ENCODE results near the gene STARD3. TPM values are rescaled to one million over a fixed set of nuclear protein-coding genes. Genes with fewer than 3 reads are reported as not detected.

The STARD3 gene
- total and polyA plus RNA-seq, 2 of the 13 experiments (the other 11 are each of a cell fraction or from before 2014, with no cell fraction given) = 34.6 to 100 TPM

DNA sequence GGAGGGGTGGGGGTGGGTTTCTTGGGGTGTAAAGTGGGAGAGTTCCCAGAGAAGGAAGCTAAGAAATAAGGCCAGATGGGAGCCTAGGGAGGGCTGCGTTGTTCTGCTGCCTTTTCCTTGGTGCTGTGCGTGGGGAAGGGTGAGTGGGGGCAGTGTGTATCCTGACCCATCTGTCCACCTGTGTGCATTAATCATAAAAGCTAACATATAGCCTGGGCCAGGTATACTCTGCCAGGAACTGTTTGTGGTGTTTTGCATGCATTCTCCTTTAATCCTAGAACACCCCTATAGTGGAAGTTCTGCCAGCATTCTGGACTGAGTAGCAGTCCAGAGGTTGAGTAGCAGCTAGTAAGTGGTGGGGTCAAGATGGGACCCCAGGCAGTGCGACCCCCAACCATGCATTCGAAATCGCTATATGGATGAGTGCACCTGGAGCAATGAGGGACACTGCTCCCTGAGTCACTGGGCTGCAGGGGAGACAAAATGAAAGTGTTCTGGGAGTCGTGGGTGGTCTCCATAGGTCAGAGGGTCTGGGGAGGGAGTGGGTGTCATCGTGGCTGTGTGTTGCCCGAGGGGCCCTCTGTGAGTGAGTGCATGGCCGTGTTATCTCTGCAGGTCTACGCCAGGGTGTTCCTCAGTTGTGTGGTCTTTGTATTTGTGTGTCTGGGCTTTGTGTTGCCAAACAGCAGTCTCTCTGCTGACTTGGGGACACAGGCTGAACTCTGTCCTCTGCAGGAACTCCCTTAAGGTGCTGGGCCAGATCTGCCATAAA is 64.3 kb downstream of the STARD3 start:
- CTCF ChIA-PET (ENCODE audit: low intra/inter-chr PET ratio, low total read pairs) = interaction anchor here (0.6 kb wide), 1 partner anchor 224 kb away, joined by 3 read pairs; no protein-coding TSS in a partner anchor
- H3K4me1 ChIP-seq (ENCODE audit: insufficient read depth, low read length) = peaks cover 76% of the 10 kb centered on the region
- H3K4me2 ChIP-seq (ENCODE audit: low read depth, low read length) = peak overlapping the region; percentile 92
- FAIRE-seq = no peak
- H3K79me2 ChIP-seq (ENCODE audit: insufficient read depth, low read length) = peaks cover 63% of the 10 kb centered on the region
- intact Hi-C loops (cut with micrococcal nuclease; ENCODE audit: unreplicated experiment) = no loop called here
- H3K4me3 ChIP-seq (replicated peaks in 1 of 3; ENCODE audit: insufficient read depth in 1 of 3, low read depth in 2 of 3, low read length in 3 of 3) = peak overlapping the region; percentile 90 to 94 (median 90)
- H3K27ac ChIP-seq (ENCODE audit: extremely low read length, insufficient read depth, low read length) = peak overlapping the region; percentile 78
- H3K36me3 ChIP-seq (replicated peaks in 1 of 2; ENCODE audit: control insufficient read depth in 1 of 2, insufficient read depth in 2 of 2, low read length in 2 of 2) = peaks cover 2 to 3% of the 10 kb centered on the region in 2 experiments; a peak in 2 of 5 replicates
- in situ Hi-C loops (cut with HindIII; ENCODE audit: extremely low pct_ligation_motif_present, low pct_unique_long_range_greater_than_20kb) = no loop called here
- peaks cover 10% of the 10 kb centered on the region; the same call in 1 of the 2 replicates for H4K20me1 ChIP-seq (ENCODE audit: insufficient read depth, low read length)
- 3% methylated on average over 8 of the region's 10 CpGs for WGBS (ENCODE audit: low lambda C conversion rate)
- H3K9ac ChIP-seq (ENCODE audit: insufficient read depth, low read depth, low read length) = peak overlapping the region; percentile 88
- no peak overlapping the region for H2AFZ ChIP-seq (ENCODE audit: low read length)
- H3K9me3 ChIP-seq (ENCODE audit: low read length) = no peaks in the 10 kb centered on the region
- no peaks in the 10 kb centered on the region for H3K27me3 ChIP-seq (ENCODE audit: control insufficient read depth in 1 of 2, insufficient read depth in 2 of 2, low read length in 2 of 2)
- POLR2A ChIA-PET = interaction anchor here (0.6 to 6.6 kb wide), 16 partner anchors 13 to 398 kb away, joined by 3 to 118 read pairs (median 10); partner anchors contain the start of genes GRB7, MIEN1 and PGAP3
- TSS peak; percentile 42 for BruUV-seq (replicated peaks)
- ATAC-seq = no peak
- DNase-seq (ENCODE audit: low spot score) = no peak
- TF ChIP-seq DNMT1 (CRISPR knock-in tag; IDR thresholded peaks at IDR 0.05) (0 out of 2 replicates have a peak, but pooled peaks have one; percentile 55), ATF7-NPFF (CRISPR knock-in tag; IDR thresholded peaks at IDR 0.05; ENCODE audit: low read depth) (0 out of 2 replicates have a peak, but pooled peaks have one; percentile 49), ZBTB7B (CRISPR knock-in tag; IDR thresholded peaks at IDR 0.05) (no peak), GATAD1 (CRISPR knock-in tag; IDR thresholded peaks at IDR 0.05) (0 out of 2 replicates have a peak, but pooled peaks have one; percentile 15), FOXC1 (CRISPR knock-in tag; IDR thresholded peaks at IDR 0.05; ENCODE audit: borderline replicate concordance) (peak; percentile 62; the same call in 1 of the 2 replicates), GABPA (IDR thresholded peaks at IDR 0.05; ENCODE audit: low read depth, low read length) (no peak), GABPA (CRISPR knock-in tag; IDR thresholded peaks at IDR 0.05; ENCODE audit: low read depth) (no peak), ZBTB20 (CRISPR knock-in tag; IDR thresholded peaks at IDR 0.05; ENCODE audit: borderline replicate concordance, low read depth) (0 out of 2 replicates have a peak, but pooled peaks have one; percentile 34), ZNF776 (CRISPR knock-in tag; IDR thresholded peaks at IDR 0.05) (0 out of 2 replicates have a peak, but pooled peaks have one; percentile 36), SRSF9 (IDR thresholded peaks at IDR 0.05; ENCODE audit: borderline replicate concordance, insufficient read depth, low read depth, low read length, poor library complexity, severe bottlenecking) (no peak), ELF1 (CRISPR knock-in tag; IDR thresholded peaks at IDR 0.05) (no peak), POLR2A (IDR thresholded peaks at IDR 0.05; ENCODE audit: insufficient read depth in 1 of 2, low read depth in 2 of 2, low read length in 2 of 2) (peak in 1 of 2 experiments; percentile 27; a peak in 2 of 4 replicates)
- TF ChIP-seq, protein P1, sequence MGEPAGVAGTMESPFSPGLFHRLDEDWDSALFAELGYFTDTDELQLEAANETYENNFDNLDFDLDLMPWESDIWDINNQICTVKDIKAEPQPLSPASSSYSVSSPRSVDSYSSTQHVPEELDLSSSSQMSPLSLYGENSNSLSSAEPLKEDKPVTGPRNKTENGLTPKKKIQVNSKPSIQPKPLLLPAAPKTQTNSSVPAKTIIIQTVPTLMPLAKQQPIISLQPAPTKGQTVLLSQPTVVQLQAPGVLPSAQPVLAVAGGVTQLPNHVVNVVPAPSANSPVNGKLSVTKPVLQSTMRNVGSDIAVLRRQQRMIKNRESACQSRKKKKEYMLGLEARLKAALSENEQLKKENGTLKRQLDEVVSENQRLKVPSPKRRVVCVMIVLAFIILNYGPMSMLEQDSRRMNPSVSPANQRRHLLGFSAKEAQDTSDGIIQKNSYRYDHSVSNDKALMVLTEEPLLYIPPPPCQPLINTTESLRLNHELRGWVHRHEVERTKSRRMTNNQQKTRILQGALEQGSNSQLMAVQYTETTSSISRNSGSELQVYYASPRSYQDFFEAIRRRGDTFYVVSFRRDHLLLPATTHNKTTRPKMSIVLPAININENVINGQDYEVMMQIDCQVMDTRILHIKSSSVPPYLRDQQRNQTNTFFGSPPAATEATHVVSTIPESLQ (CRISPR knock-in tag; conservative IDR thresholded peaks at IDR 0.05) = no peak
- TF ChIP-seq, protein P2, sequence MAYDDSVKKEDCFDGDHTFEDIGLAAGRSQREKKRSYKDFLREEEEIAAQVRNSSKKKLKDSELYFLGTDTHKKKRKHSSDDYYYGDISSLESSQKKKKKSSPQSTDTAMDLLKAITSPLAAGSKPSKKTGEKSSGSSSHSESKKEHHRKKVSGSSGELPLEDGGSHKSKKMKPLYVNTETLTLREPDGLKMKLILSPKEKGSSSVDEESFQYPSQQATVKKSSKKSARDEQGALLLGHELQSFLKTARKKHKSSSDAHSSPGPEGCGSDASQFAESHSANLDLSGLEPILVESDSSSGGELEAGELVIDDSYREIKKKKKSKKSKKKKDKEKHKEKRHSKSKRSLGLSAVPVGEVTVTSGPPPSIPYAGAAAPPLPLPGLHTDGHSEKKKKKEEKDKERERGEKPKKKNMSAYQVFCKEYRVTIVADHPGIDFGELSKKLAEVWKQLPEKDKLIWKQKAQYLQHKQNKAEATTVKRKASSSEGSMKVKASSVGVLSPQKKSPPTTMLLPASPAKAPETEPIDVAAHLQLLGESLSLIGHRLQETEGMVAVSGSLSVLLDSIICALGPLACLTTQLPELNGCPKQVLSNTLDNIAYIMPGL (CRISPR knock-in tag; IDR thresholded peaks at IDR 0.05; ENCODE audit: borderline replicate concordance in 1 of 2, low read depth in 1 of 2) = 0 out of 4 replicates have a peak, but pooled peaks of 1 of the 2 experiments have one; percentile 3

Data from HepG2 (cell line).